DMS53 (cell line): Measurements from ENCODE around the gene IL4I1.

Experiments used
- DNase-seq: peaks from one replicate; lab custom pipeline; 2025; lab: John Stamatoyannopoulos, UW

IL4I1 gene

GRCh38 chr19:49924004-49924880 is 27.6 kb upstream of the IL4I1 start:
- no peak for DNase-seq

DNA sequence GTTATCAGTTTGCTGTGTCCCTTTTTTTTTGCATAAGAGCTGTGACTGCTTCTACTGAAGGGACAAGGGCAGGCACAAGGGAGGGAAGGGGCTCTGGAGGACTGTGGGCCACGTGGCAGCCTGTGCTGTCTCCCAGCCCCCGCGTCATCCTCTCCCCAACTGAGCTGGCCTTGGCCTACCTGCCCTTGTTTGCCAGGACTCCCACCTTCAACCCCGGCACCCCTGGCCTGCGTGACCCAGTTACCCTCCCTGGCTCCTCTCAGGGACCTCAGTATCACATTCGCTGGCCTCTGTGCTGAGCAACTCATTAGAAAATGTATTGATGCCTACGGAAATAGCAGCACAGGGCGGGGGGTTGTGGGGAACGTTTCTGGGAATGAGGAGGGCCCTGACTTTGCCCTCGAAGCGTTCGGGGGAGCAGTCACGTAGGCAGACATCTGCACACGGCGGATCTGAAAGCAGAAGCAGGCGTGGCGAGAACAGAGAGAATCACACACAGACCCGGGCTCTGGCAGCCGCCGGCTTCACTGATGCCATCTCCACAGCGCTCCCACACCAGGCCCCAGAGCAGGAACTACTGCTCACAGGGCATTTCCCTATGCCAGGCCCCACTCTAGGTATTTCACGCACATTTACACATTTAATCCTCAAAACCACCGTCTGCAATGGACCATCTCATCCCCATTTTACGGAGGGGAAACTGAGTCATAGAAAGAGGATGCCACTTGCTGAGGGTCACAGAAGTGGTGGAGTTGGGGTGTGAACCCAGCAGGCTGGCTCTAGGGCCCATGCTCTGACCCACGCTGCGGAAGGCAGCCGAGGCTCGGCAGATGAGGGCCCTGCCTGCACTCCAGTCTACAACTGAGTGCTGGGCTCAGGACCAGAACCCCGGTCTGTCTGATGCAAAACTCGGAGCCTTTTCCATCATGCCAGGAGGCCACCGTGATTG is 26.6 kb upstream of the IL4I1 start:
- DNase-seq = no peak

GRCh38 chr19:49921871-49922795 is 25.4 kb upstream of the IL4I1 start:
- no peak for DNase-seq

DNA sequence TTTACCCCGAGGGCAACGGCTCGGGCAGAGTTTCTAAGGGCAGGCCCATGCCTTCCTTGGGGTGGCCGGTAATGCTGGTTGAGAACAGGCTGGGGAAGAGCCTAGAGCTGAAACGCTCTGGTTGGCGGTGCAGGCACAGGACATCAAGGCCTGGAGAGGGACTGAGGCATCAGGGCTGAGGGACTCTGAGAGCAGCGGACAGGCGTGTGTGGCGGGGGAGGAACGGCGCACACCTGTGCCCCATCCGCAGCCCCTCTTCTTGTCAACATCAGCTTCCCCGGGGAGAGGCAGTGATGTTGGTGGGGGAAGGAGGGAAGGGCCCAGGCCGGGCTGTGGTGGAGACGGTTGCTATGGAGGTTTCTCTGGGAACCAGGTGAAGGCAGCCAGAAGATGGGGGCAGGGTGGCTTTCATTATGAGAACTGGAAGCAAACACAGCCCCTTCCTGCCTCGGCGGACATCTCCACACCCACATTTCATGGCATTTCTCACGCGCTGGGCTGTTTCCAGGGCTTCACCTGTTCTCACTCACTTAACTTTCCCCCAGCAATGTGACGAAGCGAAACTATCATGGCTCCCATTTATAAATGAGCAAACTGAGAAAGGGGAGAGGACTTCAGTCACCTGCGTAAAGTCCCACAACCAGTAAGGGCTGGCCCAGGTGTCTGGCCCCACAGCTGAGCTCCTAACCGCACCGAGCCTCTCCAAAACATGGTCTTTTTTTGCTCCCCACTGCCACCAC is 24.1 kb upstream of the IL4I1 start:
- no peak for DNase-seq

GRCh38 chr19:49918089-49918488 is 21.4 kb upstream of the IL4I1 start:
- DNase-seq = no peak

DNA sequence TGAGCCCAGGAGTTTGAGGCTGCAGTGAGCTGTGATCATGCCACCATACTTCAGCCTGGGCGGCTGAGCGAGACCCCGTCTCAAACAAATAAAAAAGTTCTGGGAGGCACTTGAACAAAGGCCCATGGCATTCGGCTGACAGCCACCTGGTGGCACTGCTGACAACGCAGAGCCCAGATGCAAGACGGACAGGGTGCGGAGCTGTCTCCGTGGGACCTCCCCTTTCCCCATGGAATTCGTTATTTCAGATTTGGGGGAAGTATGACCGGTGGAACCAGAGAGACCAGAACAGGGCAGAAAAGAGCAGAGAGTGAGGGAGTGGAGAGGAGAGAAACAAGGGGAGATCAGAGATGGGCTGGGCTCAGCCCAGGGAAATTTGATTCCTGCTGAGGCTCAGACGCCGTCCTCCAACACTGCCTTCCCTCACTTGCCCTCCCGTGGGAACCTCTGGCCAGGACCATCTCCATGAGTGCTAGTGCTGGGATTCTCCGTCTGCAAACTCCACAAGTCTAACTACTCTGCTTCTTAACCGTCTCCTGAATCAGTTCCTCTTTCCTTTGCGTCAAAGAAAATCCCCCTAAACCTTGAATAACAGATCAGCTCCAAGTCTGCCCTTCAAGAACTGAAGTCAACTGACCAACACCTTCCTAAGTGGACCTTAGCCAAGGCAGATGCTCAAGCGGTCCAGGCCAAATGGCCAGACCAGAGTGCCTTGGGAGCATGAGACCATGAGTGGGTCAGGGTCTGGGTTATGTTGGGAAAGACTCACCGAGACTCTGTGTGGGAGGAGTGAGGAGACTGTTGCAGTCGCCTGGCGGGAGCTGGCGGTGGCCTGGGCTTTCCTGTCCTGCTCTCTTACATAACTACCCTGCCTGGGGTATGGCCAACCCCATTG is 20.4 kb upstream of the IL4I1 start:
- no peak for DNase-seq

GRCh38 chr19:49915271-49915670 is 18.6 kb upstream of the IL4I1 start:
- peak; percentile 11 for DNase-seq

DNA sequence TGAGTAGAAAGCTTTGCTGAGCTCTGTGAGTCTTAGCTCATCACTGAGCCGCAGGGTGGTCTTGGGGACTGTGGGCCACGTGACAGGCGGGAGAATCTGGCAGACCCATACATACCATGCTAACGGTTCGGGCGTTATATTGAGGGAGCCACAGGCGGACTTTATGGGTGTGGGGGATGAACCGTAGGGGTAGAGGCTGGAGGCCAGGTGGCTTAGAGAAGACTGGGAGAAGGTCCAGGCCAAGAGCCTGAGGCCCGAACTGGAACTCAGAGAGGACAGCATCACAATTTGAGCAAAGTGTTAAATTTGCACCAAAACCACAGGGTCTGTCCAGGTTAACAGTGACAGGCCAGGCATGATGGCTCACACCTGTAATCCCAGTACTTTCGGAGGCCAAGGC is 17.0 kb upstream of the IL4I1 start:
- DNase-seq = no peak

GRCh38 chr19:49912965-49913685 is 16.4 kb upstream of the IL4I1 start:
- no peak for DNase-seq

- DNase-seq = no peak
Observed at GRCh38 chr19:49911381-49912145, 14.9 kb upstream of the IL4I1 start.

GRCh38 chr19:49910179-49910578 is 13.5 kb upstream of the IL4I1 start:
- no peak for DNase-seq

DNA sequence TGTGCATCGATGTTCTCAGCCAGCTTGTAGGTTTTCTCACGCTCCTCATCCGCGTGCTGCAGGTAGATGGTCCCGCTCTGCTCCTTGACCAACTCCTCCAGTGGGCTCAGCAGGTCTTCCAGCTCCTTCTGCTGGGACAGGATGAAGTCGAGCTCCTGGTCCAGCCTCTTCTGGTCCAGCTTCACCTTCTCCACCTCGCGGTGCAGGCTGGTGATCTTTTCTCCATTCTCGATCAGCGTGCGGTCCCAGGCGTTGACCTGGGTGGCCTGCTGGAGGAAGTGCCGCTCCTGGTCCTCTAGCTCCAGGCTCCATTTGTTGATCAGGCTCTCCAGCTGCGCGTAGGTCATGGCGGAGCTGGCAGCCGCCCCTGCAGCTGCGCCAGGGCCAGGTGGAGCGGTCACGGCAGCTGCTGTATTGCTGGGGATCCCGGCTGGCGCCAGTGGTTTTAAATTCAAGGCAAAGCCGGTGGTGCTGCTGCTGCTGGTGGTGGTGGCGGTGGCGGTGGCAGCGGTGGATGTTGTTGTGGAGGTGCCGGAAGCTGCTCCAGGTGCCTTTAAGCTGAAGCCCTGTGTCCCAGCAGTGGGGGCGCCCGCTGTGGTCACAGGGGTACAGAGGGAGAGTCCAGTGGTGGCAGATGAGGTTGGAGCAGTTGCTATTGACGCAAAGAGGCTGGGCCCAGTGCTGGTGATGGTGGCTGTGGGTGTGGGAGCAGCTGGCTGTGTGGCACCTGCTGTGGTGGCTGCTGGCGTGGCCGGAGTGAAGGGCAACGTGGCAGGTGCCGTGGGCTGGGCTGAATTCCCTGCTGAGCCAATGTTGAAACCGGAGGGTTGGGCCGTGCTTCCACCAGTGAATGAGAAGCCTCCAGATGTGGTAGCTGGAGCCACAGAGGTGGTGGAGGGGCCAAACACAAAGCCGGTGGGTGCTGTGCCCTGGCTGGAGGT is 12.1 kb upstream of the IL4I1 start:
- no peak for DNase-seq

DNA sequence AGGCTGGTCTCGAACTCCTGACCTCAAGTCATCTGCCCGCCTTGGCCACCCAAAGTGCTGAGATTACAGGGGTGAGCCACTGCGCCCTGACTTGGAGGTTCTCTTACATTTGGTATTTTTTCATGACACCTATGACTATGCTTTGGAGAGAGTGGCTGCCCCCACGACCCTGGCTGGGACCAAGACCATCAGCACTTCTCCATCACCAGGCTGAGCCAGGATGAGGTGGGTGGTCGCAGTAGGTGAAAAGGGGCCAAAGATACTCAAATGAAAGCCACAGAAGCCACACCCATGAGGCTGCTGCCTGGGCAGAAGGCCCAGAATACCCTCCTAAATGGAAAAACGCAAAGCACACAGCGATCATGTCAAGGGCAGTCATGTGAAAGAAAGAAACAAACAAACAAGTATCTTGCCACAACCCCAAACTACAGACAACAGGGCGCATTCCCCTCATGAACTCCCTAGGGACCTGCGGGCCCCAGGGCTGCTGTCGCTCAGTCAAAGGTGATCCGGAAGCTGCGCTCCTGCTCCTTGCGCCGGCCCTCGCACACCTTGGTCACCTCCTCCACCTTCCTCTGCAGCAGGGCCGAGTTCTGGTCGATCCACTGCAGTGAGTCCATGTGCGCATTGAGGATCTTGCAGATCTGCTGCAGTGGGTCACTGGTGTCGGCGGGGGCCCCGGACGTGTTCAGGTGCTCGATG is 11.2 kb upstream of the IL4I1 start:
- DNase-seq = no peak

DNA sequence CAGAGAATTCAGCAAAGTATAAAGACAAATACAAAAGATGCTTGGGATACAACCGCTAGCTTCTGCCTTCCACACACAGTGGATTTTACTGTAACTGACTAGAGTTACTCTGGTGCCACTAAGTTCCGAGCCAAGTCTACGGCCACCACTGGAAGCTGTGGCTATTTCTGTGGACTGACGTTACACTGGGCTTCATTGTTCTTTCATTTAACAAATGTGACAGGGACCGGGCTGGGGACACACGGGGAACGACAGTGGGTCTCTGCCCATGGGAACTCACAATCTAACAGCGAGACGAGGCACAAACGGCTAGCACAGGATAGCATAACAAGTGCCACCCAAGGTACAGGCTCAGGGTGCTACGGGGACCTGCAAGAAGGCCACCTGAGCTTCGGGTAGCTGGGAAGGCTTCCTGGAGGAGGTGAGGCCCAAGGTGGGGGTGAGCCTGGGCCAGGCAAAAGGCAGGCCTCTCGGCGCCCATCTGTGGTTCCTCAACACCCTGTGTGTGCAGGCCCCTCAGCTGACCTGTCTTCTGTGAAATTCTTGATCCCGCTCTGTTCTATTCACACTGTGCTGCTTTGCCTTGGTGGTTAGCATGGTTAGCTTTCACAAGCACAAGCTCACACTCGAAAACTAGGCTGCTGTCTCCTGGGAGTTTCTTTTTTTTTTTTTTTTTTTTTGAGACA is 10.3 kb upstream of the IL4I1 start:
- no peak for DNase-seq

- no peak for DNase-seq
Observed at GRCh38 chr19:49904136-49904535, 7.4 kb upstream of the IL4I1 start.
